ENCODE data around the gene FKBP3.

DNA sequence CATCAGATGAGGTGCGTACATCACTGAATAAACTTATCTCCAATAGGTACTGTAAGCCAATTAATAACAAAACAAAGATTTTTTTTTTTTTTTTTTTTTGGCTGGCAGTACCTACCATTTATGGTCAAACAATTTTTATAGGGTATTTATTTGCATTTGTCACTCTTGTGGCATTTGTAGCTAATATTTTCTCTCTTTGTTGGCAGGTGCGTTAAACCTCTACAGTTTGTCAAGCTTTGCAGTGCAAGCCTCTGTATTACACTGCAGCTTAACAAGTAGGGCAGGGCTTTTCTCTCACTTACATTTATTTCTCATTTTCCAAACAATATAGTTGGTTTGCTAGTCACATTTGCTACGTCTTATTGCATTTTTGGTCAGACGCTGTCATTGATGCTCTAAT lies 38.1 kb downstream of the FKBP3 start:
- TF ChIP-seq, protein P1, sequence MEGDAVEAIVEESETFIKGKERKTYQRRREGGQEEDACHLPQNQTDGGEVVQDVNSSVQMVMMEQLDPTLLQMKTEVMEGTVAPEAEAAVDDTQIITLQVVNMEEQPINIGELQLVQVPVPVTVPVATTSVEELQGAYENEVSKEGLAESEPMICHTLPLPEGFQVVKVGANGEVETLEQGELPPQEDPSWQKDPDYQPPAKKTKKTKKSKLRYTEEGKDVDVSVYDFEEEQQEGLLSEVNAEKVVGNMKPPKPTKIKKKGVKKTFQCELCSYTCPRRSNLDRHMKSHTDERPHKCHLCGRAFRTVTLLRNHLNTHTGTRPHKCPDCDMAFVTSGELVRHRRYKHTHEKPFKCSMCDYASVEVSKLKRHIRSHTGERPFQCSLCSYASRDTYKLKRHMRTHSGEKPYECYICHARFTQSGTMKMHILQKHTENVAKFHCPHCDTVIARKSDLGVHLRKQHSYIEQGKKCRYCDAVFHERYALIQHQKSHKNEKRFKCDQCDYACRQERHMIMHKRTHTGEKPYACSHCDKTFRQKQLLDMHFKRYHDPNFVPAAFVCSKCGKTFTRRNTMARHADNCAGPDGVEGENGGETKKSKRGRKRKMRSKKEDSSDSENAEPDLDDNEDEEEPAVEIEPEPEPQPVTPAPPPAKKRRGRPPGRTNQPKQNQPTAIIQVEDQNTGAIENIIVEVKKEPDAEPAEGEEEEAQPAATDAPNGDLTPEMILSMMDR (conservative IDR thresholded peaks at IDR 0.05 in 1 of 2, IDR thresholded peaks at IDR 0.05 in 1 of 2; ENCODE audit: extremely low read depth in 1 of 2, insufficient read depth in 1 of 2, low read depth in 1 of 2, low read length in 2 of 2) = no peak
- no peak for TF ChIP-seq EZH2 (IDR thresholded peaks at IDR 0.05; ENCODE audit: borderline replicate concordance, low read length)
